ENCODE data around the gene NUDT14.

- TF ChIP-seq CTCF (conservative IDR thresholded peaks at IDR 0.05; ENCODE audit: low read depth in 2 of 2), result no peak
- no peak for TF ChIP-seq POLR2AphosphoS5 (IDR thresholded peaks at IDR 0.05; ENCODE audit: low read depth)
- no peak for TF ChIP-seq REST (IDR thresholded peaks at IDR 0.05; ENCODE audit: unreplicated experiment)
- no peak for TF ChIP-seq CREB1 (CRISPR knock-in tag; IDR thresholded peaks at IDR 0.05; ENCODE audit: low read depth)
- TF ChIP-seq ETS1 (IDR thresholded peaks at IDR 0.05), result no peak
These were observed 6.9 kb downstream of the NUDT14 start for GRCh38 chr14:105173901-105174894.
